KMS-11 (cell line): ENCODE data around the gene TRPV3.

Experiments
- H2AFZ ChIP-seq: fragments of 200-600 bp; sonication (generic); 2 replicates; pipeline ENCODE4 v1.6.1; 2016; ENCODE audit warnings: antibody characterized with exemption, mixed run types, low read depth
- H3K27ac ChIP-seq: fragments of 200-600 bp; sonication (generic); 2 replicates; pipeline ENCODE4 v1.6.1; 2016; ENCODE audit warnings: mild to moderate bottlenecking, mixed run types
- H3K27me3 ChIP-seq: fragments of 200-600 bp; sonication (generic); 2 replicates; pipeline ENCODE4 v1.6.1; 2017; ENCODE audit warnings: mild to moderate bottlenecking, low read depth, mixed run types, moderate library complexity; ENCODE audit not compliant: insufficient read depth
- H3K36me3 ChIP-seq: fragments of 200-600 bp; sonication (generic); 2 replicates; pipeline ENCODE4 v1.6.1; 2017; ENCODE audit warnings: mild to moderate bottlenecking, mixed run types; ENCODE audit not compliant: insufficient read depth
- H3K4me1 ChIP-seq: fragments of 200-600 bp; sonication (generic); 2 replicates; pipeline ENCODE4 v1.6.1; 2016; ENCODE audit warnings: mild to moderate bottlenecking, low read depth, mixed run types; ENCODE audit not compliant: poor library complexity, severe bottlenecking
- H3K4me2 ChIP-seq: fragments of 200-600 bp; sonication (generic); 2 replicates; pipeline ENCODE4 v1.7.0; 2016; ENCODE audit warnings: mild to moderate bottlenecking, mixed run types
- H3K4me3 ChIP-seq: fragments of 200-600 bp; sonication (generic); IDR thresholded peaks from 2 replicates; pipeline ENCODE4 v1.6.1; 2017; ENCODE audit warnings: low read depth, low read length, mixed read lengths; ENCODE audit not compliant: insufficient read depth
- H3K79me2 ChIP-seq: fragments of 200-600 bp; sonication (generic); 2 replicates; pipeline ENCODE4 v1.6.1; 2016; ENCODE audit warnings: low read depth, mixed run types; ENCODE audit not compliant: insufficient read depth
- H3K9ac ChIP-seq: fragments of 200-600 bp; sonication (generic); 2 replicates; pipeline ENCODE4 v1.6.1; 2016; ENCODE audit warnings: mild to moderate bottlenecking, mixed run types
- H4K20me1 ChIP-seq: fragments of 200-600 bp; sonication (generic); 2 replicates; pipeline ENCODE4 v1.6.1; 2016; ENCODE audit warnings: mild to moderate bottlenecking, mixed run types; ENCODE audit not compliant: insufficient read depth
- TF ChIP-seq, protein P1 (sequence below): fragments of 200-600 bp; sonication (generic); conservative IDR thresholded peaks from 2 replicates; pipeline ENCODE4 v1.6.1; 2017; ENCODE audit warnings: low read depth, mild to moderate bottlenecking, antibody characterized with exemption, low read length, moderate library complexity, mixed read lengths

The TRPV3 gene

DNA sequence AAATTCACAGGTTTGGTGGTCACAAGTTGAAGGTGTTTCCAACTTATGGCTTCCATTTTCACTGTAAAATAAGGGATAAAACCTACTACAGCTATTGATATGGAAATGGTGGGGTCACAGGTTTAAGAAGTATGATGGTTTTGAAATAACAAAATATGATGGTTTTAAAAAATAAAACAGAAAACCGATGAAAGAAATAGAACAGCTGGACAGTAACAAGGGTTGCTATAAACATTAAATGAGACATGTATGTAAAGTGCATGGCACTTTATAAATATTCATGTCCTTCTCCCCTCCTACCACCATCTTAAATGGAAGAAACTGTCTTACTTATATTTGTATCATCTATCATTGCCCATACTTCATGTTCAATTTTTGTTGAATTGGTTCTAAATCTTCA is 50.5 kb downstream of the TRPV3 start:
- TF ChIP-seq, protein P1, sequence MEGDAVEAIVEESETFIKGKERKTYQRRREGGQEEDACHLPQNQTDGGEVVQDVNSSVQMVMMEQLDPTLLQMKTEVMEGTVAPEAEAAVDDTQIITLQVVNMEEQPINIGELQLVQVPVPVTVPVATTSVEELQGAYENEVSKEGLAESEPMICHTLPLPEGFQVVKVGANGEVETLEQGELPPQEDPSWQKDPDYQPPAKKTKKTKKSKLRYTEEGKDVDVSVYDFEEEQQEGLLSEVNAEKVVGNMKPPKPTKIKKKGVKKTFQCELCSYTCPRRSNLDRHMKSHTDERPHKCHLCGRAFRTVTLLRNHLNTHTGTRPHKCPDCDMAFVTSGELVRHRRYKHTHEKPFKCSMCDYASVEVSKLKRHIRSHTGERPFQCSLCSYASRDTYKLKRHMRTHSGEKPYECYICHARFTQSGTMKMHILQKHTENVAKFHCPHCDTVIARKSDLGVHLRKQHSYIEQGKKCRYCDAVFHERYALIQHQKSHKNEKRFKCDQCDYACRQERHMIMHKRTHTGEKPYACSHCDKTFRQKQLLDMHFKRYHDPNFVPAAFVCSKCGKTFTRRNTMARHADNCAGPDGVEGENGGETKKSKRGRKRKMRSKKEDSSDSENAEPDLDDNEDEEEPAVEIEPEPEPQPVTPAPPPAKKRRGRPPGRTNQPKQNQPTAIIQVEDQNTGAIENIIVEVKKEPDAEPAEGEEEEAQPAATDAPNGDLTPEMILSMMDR: no peak
- H3K4me1 ChIP-seq: no peaks in the 10 kb centered on the region

DNA sequence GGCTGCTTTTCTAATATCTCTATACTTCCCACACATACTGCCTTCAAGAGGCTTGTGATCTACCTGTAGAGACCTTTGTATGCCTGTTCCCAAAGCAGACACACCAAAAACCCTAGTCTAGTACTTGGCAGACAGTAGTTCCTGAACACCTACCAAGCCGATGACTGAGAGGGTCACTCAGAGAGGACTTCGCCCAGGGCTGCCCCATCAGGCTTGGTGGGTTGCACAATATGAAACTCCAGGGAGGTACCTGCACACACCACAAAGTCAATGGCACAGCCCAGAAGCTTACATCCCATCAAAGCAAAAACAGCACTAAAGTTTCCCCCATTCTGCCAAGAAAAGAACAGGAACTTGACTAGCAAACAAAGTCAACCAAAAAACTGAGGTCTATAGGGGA is 51.6 kb downstream of the TRPV3 start:
- H3K36me3 ChIP-seq: no peaks in the 10 kb centered on the region
- H2AFZ ChIP-seq: no peak overlapping the region
- no peaks in the 10 kb centered on the region for H3K4me1 ChIP-seq
- no peak overlapping the region for H3K4me3 ChIP-seq
- H3K9ac ChIP-seq: no peak overlapping the region
- H3K79me2 ChIP-seq: no peaks in the 10 kb centered on the region
- no peak overlapping the region for H3K27ac ChIP-seq
- TF ChIP-seq, protein P1: no peak
- H3K27me3 ChIP-seq: no peaks in the 10 kb centered on the region
- no peaks in the 10 kb centered on the region for H4K20me1 ChIP-seq
- no peak overlapping the region for H3K4me2 ChIP-seq

More for the DNA sequence above, 50.5 kb downstream of the TRPV3 start:
- Histone ChIP-seq H4K20me1 (no peaks in the 10 kb centered on the region), H3K27ac (no peak overlapping the region), H3K27me3 (no peaks in the 10 kb centered on the region), H3K36me3 (no peaks in the 10 kb centered on the region), H3K4me2 (no peak overlapping the region), H2AFZ (no peak overlapping the region), H3K9ac (no peak overlapping the region), H3K4me3 (no peak overlapping the region), H3K79me2 (no peaks in the 10 kb centered on the region)

DNA sequence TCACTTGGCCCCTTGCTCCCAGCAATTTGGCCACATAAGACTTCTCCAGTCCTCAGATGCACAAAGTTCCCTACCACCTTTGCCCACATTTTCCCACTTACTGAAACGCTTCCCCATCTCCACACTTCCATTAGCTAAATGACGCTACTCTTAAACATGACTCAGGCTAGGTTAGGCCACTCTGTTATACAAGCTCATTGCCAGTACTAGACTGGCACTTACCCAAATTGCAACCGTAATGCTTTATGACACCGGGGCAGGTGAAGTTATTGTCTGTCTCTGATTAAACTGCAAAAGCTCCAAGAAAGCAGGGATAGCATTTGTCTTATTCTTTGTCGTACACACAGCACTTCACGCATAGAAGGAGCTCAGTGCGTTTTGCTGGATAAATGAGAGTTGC is 52.6 kb downstream of the TRPV3 start:
- H3K36me3 ChIP-seq: no peaks in the 10 kb centered on the region
- H4K20me1 ChIP-seq: no peaks in the 10 kb centered on the region
- no peak overlapping the region for H3K9ac ChIP-seq
- TF ChIP-seq, protein P1: no peak
- H3K4me2 ChIP-seq: no peak overlapping the region
- no peaks in the 10 kb centered on the region for H3K4me1 ChIP-seq
- no peaks in the 10 kb centered on the region for H3K27me3 ChIP-seq
- H3K4me3 ChIP-seq: no peak overlapping the region
- no peak overlapping the region for H2AFZ ChIP-seq
- no peak overlapping the region for H3K27ac ChIP-seq
- H3K79me2 ChIP-seq: no peaks in the 10 kb centered on the region

DNA sequence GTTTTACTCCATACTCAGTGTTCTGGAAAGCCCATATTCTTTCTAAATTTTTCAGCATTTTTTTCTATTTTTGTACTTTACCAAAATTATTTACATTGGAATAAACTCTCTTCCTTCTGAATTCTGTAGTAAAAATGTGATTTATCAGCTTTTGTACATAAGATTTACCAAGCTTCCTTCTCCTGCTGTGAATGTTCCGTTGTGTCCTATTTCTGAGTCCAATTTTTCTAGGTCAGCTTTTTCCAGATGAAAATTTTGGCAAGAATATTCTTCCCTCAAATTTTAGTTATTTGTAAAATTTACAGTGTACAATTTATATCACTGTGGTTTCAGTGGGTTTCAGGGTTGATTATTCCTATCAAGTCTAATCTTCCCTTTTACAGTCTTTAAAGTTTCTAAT is 54.3 kb downstream of the TRPV3 start:
- Histone ChIP-seq H3K36me3 (no peaks in the 10 kb centered on the region), H3K9ac (no peak overlapping the region), H3K27ac (no peak overlapping the region), H3K4me2 (no peak overlapping the region), H3K27me3 (no peaks in the 10 kb centered on the region), H3K4me1 (no peaks in the 10 kb centered on the region), H3K4me3 (no peak overlapping the region), H3K79me2 (no peaks in the 10 kb centered on the region), H2AFZ (no peak overlapping the region), H4K20me1 (no peaks in the 10 kb centered on the region)
- TF ChIP-seq, protein P1: no peak
